ENCODE data around the gene TBX3.

The TBX3 gene

GRCh38 chr12:114671066-114671442 is 12.9 kb downstream of the TBX3 start:
- Mint-ChIP-seq H3K27ac (no peak overlapping the region), H3K27me3 (ENCODE audit: low read depth) (peaks cover 80% of the 10 kb centered on the region), H3K4me1 (ENCODE audit: low read depth) (no peaks in the 10 kb centered on the region), H3K4me3 (no peak overlapping the region), H3K36me3 (ENCODE audit: low read depth) (no peaks in the 10 kb centered on the region), H3K9me3 (no peaks in the 10 kb centered on the region)
- no peak for DNase-seq (ENCODE audit: low spot score)

GRCh38 chr12:114670291-114670980 is 13.5 kb downstream of the TBX3 start:
- Mint-ChIP-seq H3K27ac (no peak overlapping the region), H3K27me3 (ENCODE audit: low read depth) (peaks cover 80% of the 10 kb centered on the region), H3K4me3 (no peak overlapping the region), H3K36me3 (ENCODE audit: low read depth) (no peaks in the 10 kb centered on the region), H3K4me1 (ENCODE audit: low read depth) (no peaks in the 10 kb centered on the region), H3K9me3 (no peaks in the 10 kb centered on the region)
- DNase-seq (ENCODE audit: low spot score): no peak

DNA sequence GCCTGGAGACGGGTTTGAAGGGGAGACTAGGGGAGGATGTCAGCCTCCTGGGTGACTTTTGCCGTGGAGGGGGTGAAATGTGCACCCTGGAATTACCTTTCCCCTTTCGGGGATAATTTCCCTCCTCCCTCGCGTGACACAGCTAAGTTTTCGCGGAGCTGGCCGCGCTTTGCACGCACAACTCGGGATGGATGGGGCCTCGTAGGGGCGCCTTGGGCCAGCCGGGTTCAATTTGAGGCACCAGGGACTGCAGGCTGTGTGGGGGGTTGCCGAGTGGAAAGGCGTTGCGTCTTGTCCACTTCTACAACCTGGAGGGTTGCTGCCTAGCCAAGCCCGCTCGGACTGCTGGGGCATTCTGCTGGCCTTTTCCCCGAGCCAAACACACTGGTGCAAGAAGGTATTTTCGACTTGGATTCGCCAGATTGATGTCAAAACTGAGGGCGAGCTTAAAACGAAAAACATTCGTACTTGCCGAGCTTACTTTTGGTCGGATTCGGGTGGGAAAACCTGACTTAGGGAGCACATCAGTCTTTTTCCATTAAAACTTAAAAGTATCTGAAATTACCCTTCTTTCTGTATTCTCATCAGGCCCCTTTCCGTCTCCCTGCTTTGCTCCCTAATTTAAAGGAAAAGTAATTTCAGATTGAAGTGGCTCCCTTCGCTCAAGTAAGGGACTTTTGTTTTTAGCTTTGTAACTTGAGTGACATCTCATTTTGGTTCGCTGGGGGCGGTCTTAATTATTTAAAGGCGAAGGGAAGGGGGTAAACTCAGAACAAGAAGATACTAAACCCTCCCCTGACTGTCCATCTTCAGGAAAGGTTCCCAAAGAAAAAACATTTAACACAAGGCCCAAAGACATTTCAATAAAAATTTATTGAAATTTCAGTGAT is 14.3 kb downstream of the TBX3 start:
- no peak for DNase-seq (ENCODE audit: low spot score)
- no peaks in the 10 kb centered on the region for H3K36me3 Mint-ChIP-seq (ENCODE audit: low read depth)
- no peak overlapping the region for H3K4me3 Mint-ChIP-seq
- peaks cover 80% of the 10 kb centered on the region for H3K27me3 Mint-ChIP-seq (ENCODE audit: low read depth)
- no peak overlapping the region for H3K27ac Mint-ChIP-seq
- no peaks in the 10 kb centered on the region for H3K9me3 Mint-ChIP-seq
- no peaks in the 10 kb centered on the region for H3K4me1 Mint-ChIP-seq (ENCODE audit: low read depth)

- Mint-ChIP-seq H3K27me3 (ENCODE audit: low read depth) (peaks cover 85% of the 10 kb centered on the region), H3K4me3 (no peak overlapping the region), H3K9me3 (no peaks in the 10 kb centered on the region), H3K27ac (no peak overlapping the region), H3K36me3 (ENCODE audit: low read depth) (no peaks in the 10 kb centered on the region), H3K4me1 (ENCODE audit: low read depth) (no peaks in the 10 kb centered on the region)
- no peak for DNase-seq (ENCODE audit: low spot score)
Observed at GRCh38 chr12:114668886-114669288, 15.1 kb downstream of the TBX3 start.

DNA sequence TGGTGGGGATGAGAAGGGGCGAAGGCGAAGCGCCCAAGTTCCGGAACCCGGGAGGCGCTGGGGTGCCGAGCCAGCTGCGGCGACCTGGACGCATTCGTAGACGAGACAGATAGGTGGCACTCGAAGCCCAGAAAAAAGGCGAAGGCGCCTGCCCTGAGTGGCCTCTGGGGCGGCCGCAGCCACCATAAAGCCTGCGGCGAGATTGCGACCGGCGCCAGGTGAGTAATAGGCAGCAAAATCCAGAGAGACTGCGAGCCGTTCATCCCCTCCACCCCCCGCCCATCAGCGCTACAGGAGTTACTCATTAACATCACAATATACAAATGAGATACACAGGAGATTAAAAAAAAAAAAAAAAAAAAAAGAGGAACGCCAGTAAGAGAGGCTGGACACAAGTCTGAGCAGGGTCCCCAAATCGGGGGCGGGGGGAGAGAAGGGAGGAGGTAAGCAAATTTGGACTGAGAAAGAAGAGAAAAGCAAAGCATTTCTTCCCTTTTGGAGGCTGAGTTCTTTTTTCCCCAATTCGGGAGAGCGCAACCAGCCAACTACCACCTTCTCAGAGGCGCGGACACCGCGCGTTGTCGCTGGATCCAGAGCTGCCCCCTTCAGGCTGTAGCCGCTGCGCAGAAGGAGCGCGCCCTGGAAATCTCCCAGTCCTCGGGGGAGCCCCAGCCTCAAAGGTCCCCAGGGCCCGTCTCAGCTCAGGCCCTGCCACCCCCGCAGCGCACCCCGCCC is 15.7 kb downstream of the TBX3 start:
- DNase-seq (ENCODE audit: low spot score): peak; percentile 10
- Mint-ChIP-seq H3K36me3 (ENCODE audit: low read depth) (no peaks in the 10 kb centered on the region), H3K9me3 (no peaks in the 10 kb centered on the region), H3K27me3 (ENCODE audit: low read depth) (peaks cover 85% of the 10 kb centered on the region), H3K27ac (no peak overlapping the region), H3K4me3 (no peak overlapping the region), H3K4me1 (ENCODE audit: low read depth) (no peaks in the 10 kb centered on the region)

DNA sequence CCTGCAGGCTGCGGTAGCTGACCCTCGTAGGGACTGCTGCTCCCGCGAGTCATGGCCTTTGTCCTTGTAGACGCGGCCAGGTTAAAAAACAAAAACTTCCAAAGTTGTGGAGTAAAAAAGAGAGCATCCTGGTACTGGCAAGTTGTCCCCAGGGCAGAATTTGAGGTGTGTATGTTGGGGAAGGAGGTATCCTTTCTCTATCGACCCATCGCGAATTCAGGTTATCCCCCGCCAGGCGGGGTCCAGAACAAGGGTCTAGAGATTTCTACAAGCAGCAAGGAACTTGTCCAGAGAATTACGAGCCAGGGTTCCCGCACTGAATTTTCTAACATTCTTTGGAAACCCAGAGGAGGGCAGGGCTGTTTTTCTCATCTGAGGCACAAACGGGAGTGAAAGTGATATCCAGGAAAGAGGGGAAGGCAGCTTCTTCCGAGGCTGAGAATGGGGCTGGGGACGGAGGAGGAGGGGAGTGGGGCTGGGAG is 16.3 kb downstream of the TBX3 start:
- Mint-ChIP-seq H3K36me3 (ENCODE audit: low read depth) (no peaks in the 10 kb centered on the region), H3K4me1 (ENCODE audit: low read depth) (peaks cover under 1% of the 10 kb centered on the region), H3K9me3 (no peaks in the 10 kb centered on the region), H3K27me3 (ENCODE audit: low read depth) (peaks cover 85% of the 10 kb centered on the region), H3K27ac (no peak overlapping the region), H3K4me3 (no peak overlapping the region)
- DNase-seq (ENCODE audit: low spot score): no peak

GRCh38 chr12:114666746-114667668 is 17.0 kb downstream of the TBX3 start:
- Mint-ChIP-seq H3K4me1 (ENCODE audit: low read depth) (peaks cover 1% of the 10 kb centered on the region), H3K36me3 (ENCODE audit: low read depth) (no peaks in the 10 kb centered on the region), H3K27me3 (ENCODE audit: low read depth) (peaks cover 79% of the 10 kb centered on the region), H3K27ac (peak overlapping the region; percentile 35), H3K4me3 (no peak overlapping the region), H3K9me3 (no peaks in the 10 kb centered on the region)
- DNase-seq (ENCODE audit: low spot score): no peak

- Mint-ChIP-seq H3K4me1 (ENCODE audit: low read depth) (peaks cover 1% of the 10 kb centered on the region), H3K4me3 (no peak overlapping the region), H3K27me3 (ENCODE audit: low read depth) (peaks cover 67% of the 10 kb centered on the region), H3K36me3 (ENCODE audit: low read depth) (no peaks in the 10 kb centered on the region), H3K9me3 (no peaks in the 10 kb centered on the region), H3K27ac (no peak overlapping the region)
- no peak for DNase-seq (ENCODE audit: low spot score)
Observed at GRCh38 chr12:114665411-114666260, 18.3 kb downstream of the TBX3 start.

DNA sequence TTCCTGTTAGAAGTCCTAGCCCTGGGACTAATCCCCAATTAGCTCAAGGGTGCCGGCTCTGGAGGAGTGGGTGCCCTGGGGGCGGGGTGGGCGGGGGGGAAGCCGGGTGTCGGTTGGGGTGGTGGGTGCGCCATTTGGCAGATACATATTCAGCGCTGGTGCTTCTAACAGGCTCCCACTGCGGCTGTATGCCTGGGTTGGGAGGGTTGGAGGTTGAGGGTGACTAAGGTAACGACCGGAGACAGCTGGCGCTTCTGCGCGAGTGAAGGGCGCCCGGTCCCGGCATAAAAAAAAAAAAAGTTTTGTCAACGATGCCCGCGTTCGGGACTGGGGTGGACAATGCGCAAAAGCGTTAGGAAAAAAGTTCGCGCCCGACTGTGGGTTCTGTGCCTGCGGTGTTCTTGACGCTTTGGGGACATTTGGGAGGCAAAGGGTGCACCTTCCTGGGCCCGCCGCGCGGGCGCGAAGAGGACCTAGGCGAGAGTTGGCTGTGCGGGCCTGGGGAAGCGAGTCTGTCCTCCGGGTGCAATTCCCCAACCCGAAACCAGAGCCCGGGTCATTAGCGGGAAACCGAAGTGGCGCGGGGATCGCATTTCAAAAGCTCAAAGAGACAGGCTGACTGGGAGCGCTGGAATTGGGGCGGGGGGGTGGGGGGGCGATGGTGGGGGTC is 19.2 kb downstream of the TBX3 start:
- Mint-ChIP-seq H3K9me3 (no peaks in the 10 kb centered on the region), H3K27me3 (ENCODE audit: low read depth) (peaks cover 58% of the 10 kb centered on the region), H3K4me3 (no peak overlapping the region), H3K36me3 (ENCODE audit: low read depth) (no peaks in the 10 kb centered on the region), H3K27ac (no peak overlapping the region), H3K4me1 (ENCODE audit: low read depth) (peaks cover 1% of the 10 kb centered on the region)
- DNase-seq (ENCODE audit: low spot score): no peak

DNA sequence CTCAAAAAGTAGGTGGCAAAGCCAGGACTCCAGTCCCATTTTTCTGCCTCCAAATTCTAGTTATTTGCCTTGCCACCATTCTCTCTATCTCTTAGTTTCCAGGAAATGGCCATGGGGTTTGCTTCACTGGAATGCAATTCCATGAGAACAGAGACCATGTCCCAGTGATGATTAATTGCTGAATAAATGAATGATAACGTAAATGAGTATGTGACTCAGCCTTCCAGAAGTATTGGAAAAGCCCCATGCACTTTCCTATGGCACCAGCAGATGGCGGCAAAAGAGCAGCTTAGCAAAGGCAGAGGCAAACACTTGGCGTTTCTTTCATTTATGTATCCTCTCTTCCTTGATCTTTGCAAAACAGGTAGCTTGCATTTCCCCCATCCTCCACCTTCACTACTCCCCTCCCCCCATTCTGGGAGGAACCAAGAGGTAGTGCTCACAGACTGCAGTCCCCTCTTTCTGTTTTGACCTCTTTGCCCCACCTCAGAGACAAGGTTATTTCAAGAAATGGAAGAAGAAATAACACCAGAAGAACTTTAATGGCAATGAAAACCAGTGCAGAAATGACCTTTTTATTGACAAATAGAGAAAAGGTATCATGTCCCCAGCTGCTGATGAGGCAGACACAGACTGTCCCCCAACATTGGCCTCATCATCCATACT is 21.3 kb downstream of the TBX3 start:
- no peak overlapping the region for H3K27ac Mint-ChIP-seq
- H3K27me3 Mint-ChIP-seq (ENCODE audit: low read depth): peaks cover 42% of the 10 kb centered on the region
- DNase-seq (ENCODE audit: low spot score): peak; percentile 19
- H3K9me3 Mint-ChIP-seq: no peaks in the 10 kb centered on the region
- peaks cover 1% of the 10 kb centered on the region for H3K4me1 Mint-ChIP-seq (ENCODE audit: low read depth)
- H3K36me3 Mint-ChIP-seq (ENCODE audit: low read depth): no peaks in the 10 kb centered on the region
- no peak overlapping the region for H3K4me3 Mint-ChIP-seq

DNA sequence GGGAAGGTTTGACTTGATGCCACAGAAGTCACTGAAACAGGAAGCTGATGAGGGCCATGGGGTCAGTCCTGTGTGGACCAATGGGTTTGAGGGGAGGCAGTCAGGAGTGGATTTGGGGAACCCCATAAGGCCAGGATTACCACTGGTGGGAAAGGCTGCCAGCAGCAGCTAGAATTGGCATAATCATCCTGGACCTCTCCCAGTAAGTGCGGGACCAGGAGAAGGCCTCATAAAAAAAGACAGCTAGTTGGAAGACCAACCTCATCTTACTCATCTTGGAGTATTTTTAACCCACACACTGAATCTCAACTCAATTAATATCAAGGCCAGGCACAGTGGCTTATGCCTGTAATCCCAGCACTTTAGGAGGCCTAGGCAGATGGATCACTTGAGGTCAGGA is 22.7 kb downstream of the TBX3 start:
- H3K4me1 Mint-ChIP-seq (ENCODE audit: low read depth): peaks cover 1% of the 10 kb centered on the region
- H3K4me3 Mint-ChIP-seq: no peak overlapping the region
- no peak overlapping the region for H3K27ac Mint-ChIP-seq
- DNase-seq (ENCODE audit: low spot score): no peak
- H3K27me3 Mint-ChIP-seq (ENCODE audit: low read depth): peaks cover 28% of the 10 kb centered on the region
- no peaks in the 10 kb centered on the region for H3K36me3 Mint-ChIP-seq (ENCODE audit: low read depth)
- H3K9me3 Mint-ChIP-seq: no peaks in the 10 kb centered on the region

DNA sequence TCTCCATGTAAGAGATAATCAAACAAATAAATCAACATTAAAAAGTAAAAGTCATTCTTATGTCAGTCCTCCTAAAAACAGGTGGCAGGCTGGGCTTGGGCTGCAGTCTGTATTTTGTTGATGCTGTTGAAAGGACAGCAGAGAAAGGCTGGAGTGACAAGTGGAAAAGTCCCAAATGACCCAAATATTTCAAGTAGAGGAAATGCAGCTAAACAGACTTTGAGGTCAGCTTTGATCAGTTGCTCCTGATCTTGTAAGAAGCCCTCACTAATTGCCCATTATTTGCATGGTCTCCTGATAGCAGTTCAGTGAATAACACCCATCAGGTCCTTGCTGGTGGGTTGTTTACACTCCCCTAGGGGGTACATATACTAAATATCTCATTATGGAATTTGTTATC is 24.9 kb downstream of the TBX3 start:
- Mint-ChIP-seq H3K4me1 (ENCODE audit: low read depth) (peaks cover 1% of the 10 kb centered on the region), H3K27ac (no peak overlapping the region), H3K9me3 (no peaks in the 10 kb centered on the region), H3K36me3 (ENCODE audit: low read depth) (no peaks in the 10 kb centered on the region), H3K27me3 (ENCODE audit: low read depth) (peaks cover 17% of the 10 kb centered on the region), H3K4me3 (no peak overlapping the region)
- no peak for DNase-seq (ENCODE audit: low spot score)
